ENCODE results near the gene NBDY.
A peak's percentile ranks its signal among the peaks of the same experiment; 100 is the strongest.
"Not testable (repeated sequence)": the region's sequence is repeated elsewhere in the genome, so short reads cannot be mapped to it uniquely, and the experiment has no call there.

The NBDY gene, protein sequence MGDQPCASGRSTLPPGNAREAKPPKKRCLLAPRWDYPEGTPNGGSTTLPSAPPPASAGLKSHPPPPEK

DNA sequence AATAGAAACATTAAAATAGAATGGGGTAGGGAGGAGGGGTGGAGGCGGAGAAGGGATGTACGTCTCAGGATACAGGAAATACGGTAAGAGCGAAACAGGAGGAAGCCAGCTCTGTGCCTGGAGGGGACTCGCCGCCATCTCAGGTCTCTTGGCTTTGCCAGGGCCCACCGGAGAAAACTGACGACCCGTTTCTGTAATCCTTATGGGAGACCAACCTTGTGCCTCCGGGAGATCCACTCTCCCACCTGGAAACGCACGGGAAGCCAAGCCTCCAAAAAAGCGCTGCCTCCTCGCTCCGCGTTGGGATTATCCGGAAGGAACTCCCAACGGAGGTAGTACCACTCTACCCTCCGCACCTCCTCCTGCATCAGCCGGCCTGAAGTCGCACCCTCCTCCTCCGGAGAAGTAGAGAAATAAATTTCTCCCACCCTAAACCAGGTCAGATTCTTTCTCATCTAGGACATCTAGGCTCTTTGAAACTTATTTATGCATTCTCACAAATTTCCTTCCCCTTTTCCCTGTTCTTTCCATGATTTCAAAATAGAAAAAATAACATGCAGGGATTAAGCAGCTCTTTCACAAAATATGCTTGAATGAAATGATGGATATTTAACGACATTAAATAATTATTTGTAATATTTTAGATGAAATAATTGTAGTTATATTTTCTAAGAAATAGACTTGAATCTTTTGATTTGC is at the start of gene NBDY:
NBDY (plus strand) TSS at position 92 of the 699 bp plus-strand sequence; CDS start at position 203, 111 bp downstream.
- DNase-seq: peak; percentile 5 to 13

GRCh38 chrX:56704530-56704929 is 24.5 kb upstream of the NBDY start:
- DNase-seq: not testable (repeated sequence)

DNA sequence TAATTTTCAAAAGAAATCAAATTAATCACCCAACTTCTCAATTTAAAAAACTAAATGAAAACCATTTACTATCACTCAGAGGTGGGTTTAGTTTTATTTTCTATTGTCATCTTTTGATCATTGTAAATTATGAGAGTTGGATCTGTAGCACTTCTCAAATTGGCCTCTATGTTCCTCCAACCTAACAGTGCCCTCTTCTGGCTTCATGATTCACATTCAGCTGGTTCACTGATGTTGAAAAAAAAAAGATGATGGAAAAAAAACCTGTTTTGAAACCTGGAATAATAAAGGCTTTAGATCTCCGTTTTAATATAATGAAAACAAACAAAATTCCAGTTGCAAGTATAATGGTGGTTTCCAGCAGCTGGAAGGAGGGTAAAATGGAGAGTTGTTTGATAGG is 2.4 kb upstream of the NBDY start:
- peak in 1 of 2 experiments; percentile 1 for DNase-seq

GRCh38 chrX:56727531-56727930 is 1.5 kb upstream of the NBDY start:
- DNase-seq: no peak

GRCh38 chrX:56728321-56728720 is 722 bp upstream of the NBDY start:
- no peak for DNase-seq

DNA sequence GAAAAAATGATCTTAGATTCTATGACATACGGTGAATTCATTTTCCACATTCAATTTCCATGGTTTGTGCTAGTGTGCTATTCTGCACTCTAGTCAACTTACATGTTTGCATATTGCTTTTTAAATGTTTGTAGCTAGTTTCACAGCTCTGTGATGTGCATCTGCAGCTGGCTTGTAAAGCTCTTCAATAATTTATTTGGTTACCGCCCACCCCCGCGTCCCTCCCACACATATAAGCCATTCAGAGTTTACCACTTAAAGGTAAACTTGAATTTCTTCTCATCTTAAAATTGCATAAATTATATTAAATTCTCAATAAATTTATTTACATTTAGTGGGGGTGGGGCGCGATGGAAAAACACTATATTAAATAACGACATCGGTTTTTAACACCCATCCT is 291 bp upstream of the NBDY start:
- peak; percentile 6 to 38 for DNase-seq

DNA sequence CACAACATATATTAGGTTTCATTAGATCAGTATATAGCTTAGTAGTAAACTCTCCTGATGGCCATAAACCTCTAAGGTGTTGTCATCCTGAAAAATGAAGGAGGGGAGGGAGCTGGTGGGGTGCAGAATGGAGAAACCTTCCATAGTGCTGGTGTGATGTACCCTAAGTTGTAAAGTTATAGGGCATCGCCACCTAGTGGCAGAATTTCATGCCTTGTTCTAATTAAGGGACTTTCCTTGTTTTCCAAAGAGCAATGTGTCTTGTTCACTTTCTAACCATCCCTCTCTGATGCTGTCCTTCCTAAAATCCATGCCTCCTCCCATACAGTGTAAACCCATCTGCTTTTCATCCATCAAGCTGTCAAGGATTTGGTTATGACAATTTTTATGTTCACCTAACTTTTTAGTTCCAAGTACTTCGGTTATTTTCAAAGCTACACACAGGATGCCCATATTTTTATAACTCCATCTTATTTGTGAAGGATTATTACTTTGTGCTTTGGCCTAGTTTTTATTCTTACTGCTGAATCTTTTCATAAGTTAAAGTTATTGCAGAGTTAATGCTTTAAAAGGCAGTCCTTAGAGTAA is 4.5 kb downstream of the NBDY start:
- DNase-seq: peak; percentile 24 to 28

DNA sequence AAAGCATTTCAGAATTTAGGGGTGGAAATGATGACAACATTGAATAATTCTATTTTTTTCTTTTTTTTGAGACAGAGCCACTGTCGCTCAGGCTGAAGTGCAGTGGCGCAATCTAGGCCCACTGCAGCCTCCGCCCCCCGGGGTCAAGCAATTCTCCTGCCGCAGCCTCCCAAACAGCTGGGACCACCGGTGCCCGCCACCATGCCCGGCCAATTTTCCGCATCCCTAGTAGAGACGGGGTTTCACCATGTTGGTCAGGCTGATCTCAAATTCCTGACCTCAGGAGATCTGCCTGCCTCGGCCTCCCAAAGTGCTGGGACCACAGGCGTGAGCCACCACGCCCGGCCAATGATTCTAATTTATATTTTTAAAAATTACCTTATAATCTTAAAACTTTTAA is 7.2 kb downstream of the NBDY start:
- DNase-seq: no peak

GRCh38 chrX:56738670-56739069 is 9.6 kb downstream of the NBDY start:
- DNase-seq: no peak

- DNase-seq: no peak
Observed at GRCh38 chrX:56744996-56745395, 16.0 kb downstream of the NBDY start.

DNA sequence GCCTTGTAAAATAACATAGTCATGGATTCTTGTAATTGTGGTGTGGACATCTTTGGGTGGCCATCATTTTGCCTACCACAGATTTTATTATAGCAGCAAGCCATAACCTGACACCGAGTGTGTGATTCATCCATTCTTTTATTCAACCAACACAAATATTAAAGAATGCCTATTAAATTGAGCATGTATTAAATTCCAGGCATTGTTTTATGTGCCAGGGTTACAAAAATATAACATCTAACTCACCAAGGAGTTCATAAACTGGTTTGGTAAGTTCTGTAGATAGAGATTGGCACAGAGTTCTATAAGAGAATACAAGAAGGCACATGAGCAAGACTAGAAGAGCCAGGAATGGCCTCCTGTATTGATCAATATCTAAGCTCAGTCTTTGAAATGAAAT is 18.0 kb downstream of the NBDY start:
- no peak for DNase-seq

DNA sequence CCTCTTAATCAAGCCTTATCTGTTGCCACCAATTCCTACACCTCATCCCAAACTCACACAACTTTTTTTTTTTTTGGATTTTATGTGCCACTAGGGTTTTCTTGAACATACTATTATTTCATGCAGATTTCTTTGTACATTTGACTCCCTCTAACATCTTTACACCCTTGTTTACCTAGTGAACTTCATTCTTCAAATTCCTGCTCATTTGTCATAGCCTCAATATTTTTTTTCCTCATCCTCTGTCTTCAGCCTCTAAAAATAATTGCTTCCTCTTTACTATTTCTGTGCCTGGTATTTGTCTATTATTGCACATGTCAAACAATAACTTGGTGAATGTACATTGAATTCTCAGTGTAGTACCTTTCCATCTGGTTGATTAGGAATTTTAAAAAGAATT is 22.0 kb downstream of the NBDY start:
- DNase-seq: no peak

- DNase-seq: no peak
Observed at GRCh38 chrX:56757327-56757726, 28.3 kb downstream of the NBDY start.

DNA sequence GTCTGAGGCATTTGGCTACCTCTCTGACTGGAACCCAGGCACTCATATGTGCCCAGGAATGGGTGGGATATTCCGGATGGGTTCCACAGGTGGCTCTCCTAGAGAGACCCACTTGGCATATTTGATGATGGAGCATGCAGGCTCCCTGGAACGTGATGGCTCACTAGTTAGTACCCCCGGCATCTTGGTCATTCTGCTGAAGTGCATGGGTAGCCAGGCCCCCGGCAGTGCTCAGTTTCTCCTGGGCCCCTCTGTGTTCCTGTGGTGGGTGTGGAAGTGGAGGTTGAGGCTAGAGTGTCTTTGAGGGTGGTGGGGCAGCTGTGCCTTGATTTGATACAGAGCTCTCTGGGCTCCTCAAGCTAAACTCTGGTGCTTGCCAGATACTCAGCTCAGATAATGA is 29.4 kb downstream of the NBDY start:
- no peak for DNase-seq

- no peak for DNase-seq
Observed at GRCh38 chrX:56759736-56760409, 30.8 kb downstream of the NBDY start.

DNA sequence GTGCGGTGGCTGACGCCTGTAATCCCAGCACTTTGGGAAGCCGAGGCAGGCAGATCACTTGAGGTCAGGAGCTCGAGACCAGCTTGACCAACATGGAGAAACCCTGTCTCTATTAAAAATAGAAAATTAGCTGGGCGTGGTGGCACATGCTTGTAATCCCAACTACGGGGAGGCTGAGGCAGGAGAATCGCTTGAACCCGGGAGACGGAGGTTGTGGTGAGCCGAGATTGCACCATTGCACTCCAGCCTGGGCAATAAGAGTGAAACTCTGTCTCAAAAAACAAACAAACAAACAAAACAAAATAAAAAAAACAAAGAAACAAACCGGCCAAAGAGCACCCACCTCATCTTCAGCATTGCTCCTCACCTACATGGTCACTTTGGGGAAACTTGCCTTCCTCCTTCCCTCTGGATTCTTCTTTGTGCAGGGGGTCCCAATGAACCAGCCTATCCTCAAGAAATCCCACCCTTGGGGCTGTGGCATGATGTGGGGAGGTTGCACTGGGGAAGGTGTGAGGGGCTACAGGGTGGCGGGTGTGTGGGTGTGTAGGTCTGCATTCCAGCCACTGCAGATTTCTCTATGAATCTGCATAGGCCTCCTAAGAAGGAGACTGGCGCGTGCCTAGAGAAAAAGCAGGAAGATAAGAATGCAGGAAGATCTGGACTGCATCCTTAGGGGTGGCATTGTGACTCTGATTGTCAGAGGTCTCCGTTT is 31.5 kb downstream of the NBDY start:
- DNase-seq: not testable (repeated sequence)

DNA sequence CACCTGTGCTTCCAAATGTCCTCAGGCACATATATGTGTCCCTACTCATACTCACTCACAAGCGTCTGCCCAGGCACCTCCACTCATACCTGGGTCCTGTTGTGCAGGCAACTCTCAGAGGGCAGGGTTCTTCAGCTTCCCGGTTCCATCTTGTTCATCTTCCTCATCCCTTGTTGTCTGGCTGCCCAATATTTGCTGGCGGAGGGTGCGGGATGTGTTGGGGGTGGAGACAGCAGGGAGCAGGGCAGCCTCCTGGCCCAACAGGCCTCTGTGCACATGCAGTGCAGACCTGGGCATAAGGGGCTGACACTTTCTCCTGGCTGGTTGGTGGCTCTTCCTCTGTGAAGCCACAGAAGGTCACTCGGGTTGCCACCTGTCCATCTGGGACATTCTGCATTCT is 32.1 kb downstream of the NBDY start:
- DNase-seq: no peak

- no peak for DNase-seq
Observed at GRCh38 chrX:56762220-56762619, 33.2 kb downstream of the NBDY start.

- DNase-seq: no peak
Observed at GRCh38 chrX:56762707-56763555, 33.9 kb downstream of the NBDY start.

- no peak for DNase-seq
Observed at GRCh38 chrX:56763556-56764152, 34.6 kb downstream of the NBDY start.

- DNase-seq: peak; percentile 27 to 65
Observed at GRCh38 chrX:56764153-56764974, 35.3 kb downstream of the NBDY start.

All from stimulated activated CD4-positive, alpha-beta T cell treated with anti-CD3 and anti-CD28 coated beads, Interleukin-4, amount 100 ng/mL, for 4 hours (primary cell).